ENCODE measurements around the gene ING5.

Gene ING5

GRCh38 chr2:241720099-241720498 lies 18.3 kb downstream of the ING5 start:
- no peak for DNase-seq

GRCh38 chr2:241720560-241720959 lies 18.7 kb downstream of the ING5 start:
- DNase-seq = no peak

DNA sequence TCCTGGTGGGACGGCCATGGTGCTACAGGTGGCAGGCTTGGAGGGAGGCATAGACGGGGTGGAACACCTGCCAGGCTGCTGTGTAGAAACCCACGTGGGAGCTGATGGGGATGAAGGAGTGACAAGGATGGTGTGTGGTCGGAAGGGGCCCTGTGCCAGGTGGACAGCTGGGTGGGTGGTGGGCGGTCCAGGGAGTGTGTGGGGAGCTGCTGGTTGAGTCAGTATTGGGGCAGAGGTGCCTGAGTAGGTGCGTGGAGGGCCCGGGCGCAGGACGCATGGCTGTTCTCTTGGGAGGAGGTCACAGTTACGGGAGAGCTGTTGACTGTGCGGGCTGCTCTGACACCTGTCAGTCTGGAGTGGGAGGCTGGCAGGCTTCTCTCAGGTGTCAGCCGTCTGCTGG lies 20.0 kb downstream of the ING5 start:
- no peak for DNase-seq

DNA sequence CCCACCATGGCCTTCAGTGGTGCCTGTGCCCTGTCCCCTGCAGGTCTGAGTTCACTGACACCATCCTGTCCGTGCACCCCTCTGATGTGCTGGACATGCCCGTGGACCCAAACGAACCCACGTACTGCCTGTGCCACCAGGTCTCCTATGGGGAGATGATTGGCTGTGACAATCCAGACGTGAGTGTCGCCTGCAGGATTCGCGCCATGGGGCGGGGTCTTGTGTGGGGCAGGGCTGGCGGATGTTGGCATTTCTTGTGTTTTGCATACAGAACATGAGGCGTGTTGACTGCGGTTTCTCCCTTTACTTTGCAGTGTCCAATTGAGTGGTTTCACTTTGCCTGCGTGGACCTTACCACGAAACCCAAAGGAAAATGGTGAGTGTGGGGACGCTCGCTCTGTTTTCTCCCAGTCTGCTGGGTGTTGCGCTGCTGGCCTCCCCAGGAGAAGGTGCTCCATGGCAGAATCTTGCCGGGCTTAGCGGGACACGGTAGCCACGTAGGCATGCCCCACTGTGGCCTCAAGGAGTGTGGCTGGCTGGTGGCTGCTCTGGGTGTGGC lies 21.1 kb downstream of the ING5 start:
- no peak for DNase-seq

- DNase-seq = no peak
Observed at GRCh38 chr2:241724259-241724974, 22.6 kb downstream of the ING5 start.

DNA sequence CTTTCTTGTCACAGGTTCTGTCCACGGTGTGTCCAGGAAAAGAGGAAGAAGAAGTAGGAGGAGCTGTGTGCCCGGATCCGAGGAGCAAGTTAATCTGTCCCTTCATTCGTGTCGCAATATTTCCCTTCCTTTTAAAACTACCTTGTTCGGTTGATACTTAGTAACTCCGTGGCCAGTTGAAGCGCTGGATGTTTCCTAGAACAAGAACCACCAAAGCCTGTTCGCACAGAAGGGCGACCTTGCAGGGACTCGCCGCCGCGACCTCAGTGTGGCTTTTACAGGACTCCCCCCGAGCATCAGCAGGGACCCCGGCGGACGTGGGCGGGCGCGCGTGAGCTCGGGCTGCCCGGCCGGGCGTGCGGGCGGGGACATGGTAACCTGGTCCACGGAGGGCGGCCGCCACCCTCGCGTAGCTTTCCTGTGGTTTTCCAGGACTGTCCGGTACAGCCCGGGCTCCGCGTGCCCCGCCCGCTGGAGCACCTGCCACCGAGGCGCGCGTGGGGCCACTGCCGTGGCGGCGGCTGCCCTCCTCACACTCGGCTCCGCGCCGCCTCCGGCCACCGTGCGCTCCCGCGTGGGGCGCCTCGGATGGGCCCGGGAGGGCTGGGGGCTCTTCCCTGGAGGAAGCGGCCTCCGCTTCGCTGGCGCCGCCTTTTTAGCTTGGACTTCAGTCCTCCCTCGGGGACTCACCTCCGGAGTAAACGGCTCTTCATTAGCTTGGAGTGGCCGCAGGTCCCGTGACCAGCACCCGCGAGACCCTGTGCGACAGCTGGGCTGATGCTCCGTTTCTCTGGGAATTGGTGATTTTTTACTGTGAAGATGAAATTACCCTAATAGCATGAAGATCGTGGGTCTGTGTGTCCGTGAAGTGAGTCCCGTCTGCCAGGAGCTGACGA lies 23.4 kb downstream of the ING5 start:
- no peak for DNase-seq

- DNase-seq = no peak
Observed at GRCh38 chr2:241726459-241726858, 24.6 kb downstream of the ING5 start.

DNA sequence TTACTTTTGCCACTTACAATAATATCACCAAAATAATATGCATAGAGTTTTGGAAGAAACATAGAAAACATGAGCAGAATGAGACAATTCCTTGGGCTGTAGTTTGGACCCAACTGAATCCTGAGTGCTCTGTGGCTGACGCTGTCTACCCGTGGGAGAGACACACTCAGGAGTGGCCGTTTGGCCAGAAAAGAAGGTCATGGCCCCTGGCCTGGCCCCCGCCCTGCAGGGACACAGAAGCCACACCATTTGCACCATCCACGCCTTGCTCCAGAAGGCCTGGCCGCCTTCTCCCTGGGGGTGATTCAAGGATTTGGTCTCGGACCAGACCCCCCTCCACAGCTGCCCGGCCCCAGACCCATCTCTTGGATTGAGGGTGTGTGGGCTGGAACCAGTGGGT lies 26.2 kb downstream of the ING5 start:
- no peak for DNase-seq

- no peak for DNase-seq
Observed at GRCh38 chr2:241728627-241729026, 26.8 kb downstream of the ING5 start.

- DNase-seq = no peak
Observed at GRCh38 chr2:241729868-241730267, 28.0 kb downstream of the ING5 start.

- DNase-seq = peak; percentile 45
Observed at GRCh38 chr2:241730671-241731293, 28.9 kb downstream of the ING5 start.

DNA sequence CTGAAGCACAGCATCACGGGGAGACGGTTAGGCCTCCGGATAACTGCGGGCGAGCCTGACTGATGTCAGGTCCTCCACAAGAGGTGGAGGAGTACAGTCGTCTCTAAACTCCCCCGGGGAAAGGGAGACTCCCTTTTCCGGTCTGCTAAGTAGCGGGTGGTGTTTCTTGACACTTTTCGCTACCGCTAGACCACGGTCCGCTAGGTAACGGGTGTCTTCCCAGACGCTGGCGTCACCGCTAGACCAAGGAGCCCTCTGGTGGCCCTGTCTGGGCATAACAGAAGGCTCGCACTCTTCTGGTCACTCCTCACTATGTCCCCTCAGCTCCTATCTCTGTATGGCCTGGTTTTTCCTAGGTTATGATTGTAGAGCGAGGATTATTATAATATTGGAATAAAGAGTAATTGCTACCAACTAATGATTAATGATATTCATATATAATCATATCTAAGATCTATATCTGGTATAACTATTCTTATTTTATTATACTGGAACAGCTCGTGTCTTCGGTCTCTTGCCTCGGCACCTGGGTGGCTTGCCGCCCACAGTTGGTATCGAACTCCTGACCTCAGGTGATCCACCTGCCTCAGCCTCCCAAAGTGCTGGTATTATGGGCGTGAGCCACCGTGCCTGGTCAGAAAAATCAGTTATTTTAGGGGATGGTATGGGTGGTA lies 30.8 kb downstream of the ING5 start:
- peak; percentile 47 for DNase-seq

DNA sequence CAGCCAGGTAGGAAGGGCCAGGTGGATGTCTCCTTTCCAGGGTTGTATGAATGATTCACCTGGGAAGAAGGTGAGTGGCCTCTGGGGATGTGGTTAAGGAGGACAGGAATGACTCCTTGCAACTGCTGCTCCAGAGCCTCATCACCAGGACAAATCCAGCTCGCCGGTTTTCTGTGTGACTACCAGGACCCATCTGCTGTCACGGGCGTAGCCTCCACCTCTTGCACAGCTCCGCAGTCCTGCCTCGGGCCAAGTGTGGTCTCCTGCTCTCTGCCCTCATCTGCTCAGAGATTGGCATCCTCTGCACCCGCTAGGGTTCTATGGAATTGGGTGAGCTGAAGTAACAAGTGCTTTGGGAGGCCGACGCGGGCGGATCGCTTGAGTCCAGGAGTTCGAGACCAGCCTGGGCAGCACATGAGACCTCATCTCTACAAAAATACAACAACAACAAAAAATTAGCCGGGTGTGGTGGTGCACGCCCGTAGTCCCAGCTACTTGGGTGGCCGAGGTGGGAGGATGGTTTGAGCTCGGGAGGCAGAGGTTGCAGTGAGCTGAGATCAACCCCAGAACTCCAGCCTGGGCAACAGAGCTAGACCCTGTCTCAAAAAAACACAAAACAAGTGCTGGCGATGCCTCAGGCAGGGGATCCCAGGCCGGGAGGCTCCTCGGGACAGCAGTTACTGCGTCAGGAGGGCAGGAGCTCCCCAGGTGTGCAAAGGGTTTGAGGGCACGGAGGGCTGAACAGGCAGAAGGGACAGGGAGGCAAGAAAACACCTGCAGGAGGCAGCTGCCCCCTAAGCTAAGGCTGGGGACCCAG lies 31.8 kb downstream of the ING5 start:
- no peak for DNase-seq

DNA sequence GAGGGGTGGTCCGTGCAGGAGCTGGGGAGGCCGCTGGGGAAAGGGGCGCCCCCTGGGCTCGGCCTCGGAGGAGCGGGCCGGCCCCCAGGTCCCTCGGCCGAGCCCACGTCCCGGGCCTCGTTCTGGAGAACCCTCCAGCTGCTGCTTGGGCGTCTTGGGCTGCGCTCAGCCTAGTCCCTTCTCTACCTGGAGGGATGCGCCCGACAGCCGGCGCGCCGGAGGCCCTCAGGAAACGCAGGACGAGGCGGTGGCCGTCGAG lies 32.3 kb downstream of the ING5 start:
- no peak for DNase-seq

- DNase-seq = peak; percentile 97
Observed at GRCh38 chr2:241734467-241735208, 32.8 kb downstream of the ING5 start, which contains the start of gene D2HGDH. Gene D2HGDH (plus strand): TSS chr2:241734630. CDS start chr2:241735225, 595 bp downstream.

DNA sequence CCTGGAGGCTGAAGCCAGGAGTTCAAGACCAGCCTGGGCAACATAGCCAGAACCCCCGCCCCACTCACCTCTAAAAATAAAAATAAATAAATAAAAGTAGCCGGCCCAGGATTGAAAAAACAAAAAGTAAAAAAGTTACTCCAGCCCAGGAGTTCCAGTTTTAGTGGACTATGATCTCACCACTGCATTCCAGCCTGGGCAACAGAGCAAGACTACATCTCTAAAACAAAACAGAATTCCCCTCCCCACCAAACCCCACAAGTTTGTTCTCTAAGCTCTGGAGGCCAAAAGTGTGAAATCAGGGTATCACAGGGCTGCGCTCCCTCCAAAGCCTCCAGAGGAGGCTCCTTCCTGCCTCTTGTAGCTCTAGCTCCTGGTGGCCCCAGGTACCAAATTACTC lies 34.3 kb downstream of the ING5 start:
- DNase-seq = no peak

- DNase-seq = no peak
Observed at GRCh38 chr2:241738040-241738686, 36.3 kb downstream of the ING5 start.

DNA sequence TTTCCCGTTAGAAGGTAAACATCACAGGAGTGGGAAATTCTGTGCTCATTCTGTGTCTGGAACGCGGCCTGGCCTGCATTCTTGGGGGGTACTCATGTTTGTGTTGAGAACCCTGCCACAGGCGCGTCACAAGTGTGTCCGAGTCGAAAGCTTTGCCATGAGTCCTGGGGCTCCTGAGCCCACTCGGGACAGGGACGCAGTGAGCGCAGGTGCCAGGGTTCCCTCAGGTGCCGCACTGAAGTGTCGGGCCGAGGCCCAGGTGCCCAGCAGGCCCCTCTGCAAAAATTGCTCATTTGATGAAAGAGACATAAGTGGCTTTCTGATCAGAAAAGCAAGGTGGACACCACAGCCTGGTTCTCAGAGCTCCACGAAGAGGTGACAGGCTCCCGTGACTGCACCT lies 37.3 kb downstream of the ING5 start:
- no peak for DNase-seq

GRCh38 chr2:241739651-241740050 lies 37.8 kb downstream of the ING5 start:
- DNase-seq = peak; percentile 58

- DNase-seq = peak; percentile 72
Observed at GRCh38 chr2:241741016-241741415, 39.2 kb downstream of the ING5 start.

Data from suppressor macrophage treated with lipopolysaccharide for 4 hours (primary cell).